ENCODE measurements around the gene KIF12. TPM values are rescaled to one million over a fixed set of nuclear protein-coding genes. Genes with fewer than 3 reads are reported as not detected.

KIF12 gene
- total RNA-seq, 2 donors from 2014 or later: not detected

- no peak for DNase-seq (ENCODE audit: low spot score)
- peaks cover 0 to 12% of the 10 kb centered on the region in 2 donors for H3K4me1 ChIP-seq
- H3K9me3 ChIP-seq: no peaks in the 10 kb centered on the region
- H3K27ac ChIP-seq: no peak overlapping the region
- H3K4me3 ChIP-seq: no peak overlapping the region
- TF ChIP-seq CTCF (IDR thresholded peaks at IDR 0.05): no peak
- no peaks in the 10 kb centered on the region for H3K36me3 ChIP-seq
- H3K27me3 ChIP-seq: no peaks in the 10 kb centered on the region
Measured at GRCh38 chr9:114069476-114070187, 29.5 kb downstream of the KIF12 start.

GRCh38 chr9:114065304-114065703, 33.8 kb downstream of the KIF12 start:
- Histone ChIP-seq H3K27me3 (no peaks in the 10 kb centered on the region), H3K9me3 (no peaks in the 10 kb centered on the region), H3K4me1 (no peaks in the 10 kb centered on the region), H3K4me3 (no peak overlapping the region), H3K36me3 (no peaks in the 10 kb centered on the region), H3K27ac (no peak overlapping the region)
- no peak for DNase-seq (ENCODE audit: low spot score)
- TF ChIP-seq CTCF (IDR thresholded peaks at IDR 0.05): no peak

GRCh38 chr9:114061830-114062474, 37.1 kb downstream of the KIF12 start:
- Histone ChIP-seq H3K4me3 (no peak overlapping the region), H3K27me3 (no peaks in the 10 kb centered on the region), H3K4me1 (peaks cover 0 to 8% of the 10 kb centered on the region in 2 donors), H3K9me3 (no peaks in the 10 kb centered on the region), H3K36me3 (no peaks in the 10 kb centered on the region), H3K27ac (no peak overlapping the region)
- TF ChIP-seq CTCF (IDR thresholded peaks at IDR 0.05): no peak
- DNase-seq (ENCODE audit: low spot score): peak; percentile 7

DNA sequence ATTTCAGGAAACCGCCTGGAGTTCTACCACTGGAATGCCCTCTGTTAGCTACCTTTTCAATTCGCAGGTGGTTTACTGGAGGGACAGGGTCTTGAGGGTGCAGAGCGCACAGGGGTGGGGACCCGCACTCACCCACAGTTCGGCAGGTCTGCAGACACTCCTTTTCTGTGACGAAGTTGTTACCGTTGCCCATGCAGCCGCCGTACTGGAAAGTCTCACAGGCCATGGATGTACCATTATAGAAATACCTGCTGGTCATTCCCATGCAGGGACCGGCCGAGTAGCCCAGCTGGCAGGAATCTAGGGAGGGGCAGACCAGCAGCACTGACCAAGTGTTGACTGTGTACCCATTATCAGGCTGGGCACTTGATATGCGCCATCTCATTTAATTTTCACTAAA, 37.8 kb downstream of the KIF12 start:
- no peaks in the 10 kb centered on the region for H3K9me3 ChIP-seq
- peaks cover 0 to 8% of the 10 kb centered on the region in 2 donors for H3K4me1 ChIP-seq
- TF ChIP-seq CTCF (IDR thresholded peaks at IDR 0.05): no peak
- no peak overlapping the region for H3K27ac ChIP-seq
- no peaks in the 10 kb centered on the region for H3K36me3 ChIP-seq
- no peaks in the 10 kb centered on the region for H3K27me3 ChIP-seq
- DNase-seq (ENCODE audit: low spot score): peak; percentile 42
- H3K4me3 ChIP-seq: no peak overlapping the region

DNA sequence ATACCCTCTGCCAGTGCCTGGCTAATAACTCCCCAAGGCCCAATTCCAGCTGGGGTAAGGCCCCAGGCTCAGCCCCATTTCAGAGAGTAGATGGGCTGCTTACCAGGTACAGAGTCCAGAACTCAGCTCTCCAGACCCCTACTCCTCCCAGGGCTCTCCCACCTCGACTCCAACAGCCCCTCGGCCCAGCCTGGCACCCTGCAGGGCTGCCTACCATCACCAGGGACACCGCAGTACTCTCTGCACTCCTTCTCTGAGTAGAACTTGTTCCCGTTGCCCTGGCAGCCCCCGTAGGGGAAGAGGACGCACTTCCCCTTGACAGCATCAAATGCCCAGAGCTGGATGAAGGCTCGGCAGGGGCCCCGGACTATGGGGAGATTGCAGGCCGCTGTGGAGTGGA, 38.4 kb downstream of the KIF12 start:
- TF ChIP-seq CTCF (IDR thresholded peaks at IDR 0.05): no peak
- no peaks in the 10 kb centered on the region for H3K36me3 ChIP-seq
- H3K4me1 ChIP-seq: peaks cover 0 to 8% of the 10 kb centered on the region in 2 donors
- H3K4me3 ChIP-seq: no peak overlapping the region
- H3K27me3 ChIP-seq: no peaks in the 10 kb centered on the region
- no peaks in the 10 kb centered on the region for H3K9me3 ChIP-seq
- peak; percentile 40 for DNase-seq (ENCODE audit: low spot score)
- no peak overlapping the region for H3K27ac ChIP-seq

Measured in right atrium auricular region (tissue), 2 donors.